Osteoblast (primary cell): ENCODE measurements around the gene SLC25A31. TPM values are rescaled to one million over a fixed set of nuclear protein-coding genes. Genes with fewer than 3 reads are reported as not detected.

ENCODE experiments used
- DNase-seq: peaks from one replicate; pipeline ENCODE4 v3.0.0; 2011; ENCODE audit warnings: low spot score, mixed read lengths; ENCODE audit not compliant: insufficient read length; ENCODE audit errors: missing footprints
- H2AFZ ChIP-seq: 2 replicates; pipeline ENCODE4 v1.6.0; 2011; ENCODE audit warnings: mild to moderate bottlenecking, low read length
- H3K27ac ChIP-seq: 2 replicates; pipeline ENCODE4 v1.5.1; 2011; ENCODE audit warnings: mild to moderate bottlenecking, low read depth, low read length, moderate library complexity
- H3K27me3 ChIP-seq: 2 replicates; pipeline ENCODE4 v1.6.0; 2012; ENCODE audit warnings: mild to moderate bottlenecking, control low read depth, inconsistent platforms, low read length, moderate library complexity; ENCODE audit not compliant: insufficient read depth
- H3K36me3 ChIP-seq: 2 replicates; pipeline ENCODE4 v1.5.1; 2011; ENCODE audit warnings: mild to moderate bottlenecking, low read length, control low read depth, moderate library complexity; ENCODE audit not compliant: insufficient read depth
- H3K4me1 ChIP-seq: 2 replicates; pipeline ENCODE4 v1.5.1; 2011; ENCODE audit warnings: mild to moderate bottlenecking, low read length, control low read depth, moderate library complexity; ENCODE audit not compliant: insufficient read depth
- H3K4me2 ChIP-seq: 2 replicates; pipeline ENCODE4 v1.6.0; 2011; ENCODE audit warnings: mild to moderate bottlenecking, low read length; ENCODE audit not compliant: insufficient read depth
- H3K4me3 ChIP-seq: fragments of 200-600 bp; sonication (generic); 3 replicates; pipeline ENCODE4 v1.5.1; 2012; ENCODE audit warnings: mild to moderate bottlenecking, low read length, inconsistent platforms; ENCODE audit not compliant: insufficient read depth
- H3K79me2 ChIP-seq: 2 replicates; pipeline ENCODE4 v1.6.0; 2012; ENCODE audit warnings: mild to moderate bottlenecking, low read length, control low read depth, inconsistent platforms; ENCODE audit not compliant: insufficient read depth
- H3K9me3 ChIP-seq: 2 replicates; pipeline ENCODE4 v1.5.1; 2011; ENCODE audit warnings: low read depth, low read length, control low read depth
- H4K20me1 ChIP-seq: 2 replicates; pipeline ENCODE4 v1.6.0; 2012; ENCODE audit warnings: mild to moderate bottlenecking, low read length, control low read depth; ENCODE audit not compliant: insufficient read depth
- CTCF ChIP-seq: IDR thresholded peaks from 2 replicates; pipeline ENCODE4 v1.5.1; 2011; ENCODE audit warnings: mild to moderate bottlenecking, low read depth, low read length, moderate library complexity; ENCODE audit errors: extremely low read depth
- total RNA-seq: library from RNA; depleted of rRNA; stranded (reverse); fragments of >200 nt; gene quantifications from 2 replicates; pipeline ENCODE4 v1.2.3, GENCODE V29; 2012

SLC25A31 gene
- total RNA-seq, 1 donor = not detected

- TF ChIP-seq CTCF = peak; percentile 63
- H4K20me1 ChIP-seq = no peaks in the 10 kb centered on the region
- no peaks in the 10 kb centered on the region for H3K4me1 ChIP-seq
- DNase-seq = peak; percentile 88
- H3K4me3 ChIP-seq = no peak overlapping the region
- H3K4me2 ChIP-seq = no peak overlapping the region
- no peak overlapping the region for H2AFZ ChIP-seq
- no peaks in the 10 kb centered on the region for H3K36me3 ChIP-seq
- H3K79me2 ChIP-seq = no peaks in the 10 kb centered on the region
- no peaks in the 10 kb centered on the region for H3K9me3 ChIP-seq
- no peak overlapping the region for H3K27ac ChIP-seq
- no peaks in the 10 kb centered on the region for H3K27me3 ChIP-seq
Observed at GRCh38 chr4:127732623-127733328, 2.6 kb downstream of the SLC25A31 start.

GRCh38 chr4:127734976-127735375 lies 4.8 kb downstream of the SLC25A31 start:
- no peaks in the 10 kb centered on the region for H3K4me1 ChIP-seq
- H3K4me3 ChIP-seq = no peak overlapping the region
- H3K27ac ChIP-seq = no peak overlapping the region
- H3K9me3 ChIP-seq = no peaks in the 10 kb centered on the region
- H3K4me2 ChIP-seq = no peak overlapping the region
- H4K20me1 ChIP-seq = no peaks in the 10 kb centered on the region
- no peaks in the 10 kb centered on the region for H3K27me3 ChIP-seq
- H3K79me2 ChIP-seq = no peaks in the 10 kb centered on the region
- no peaks in the 10 kb centered on the region for H3K36me3 ChIP-seq
- no peak for TF ChIP-seq CTCF
- no peak overlapping the region for H2AFZ ChIP-seq
- DNase-seq = no peak

GRCh38 chr4:127737295-127737694 lies 7.1 kb downstream of the SLC25A31 start:
- DNase-seq = no peak
- Histone ChIP-seq H3K4me2 (no peak overlapping the region), H3K4me1 (no peaks in the 10 kb centered on the region), H3K9me3 (no peaks in the 10 kb centered on the region), H2AFZ (no peak overlapping the region), H4K20me1 (no peaks in the 10 kb centered on the region), H3K4me3 (no peak overlapping the region), H3K27me3 (no peaks in the 10 kb centered on the region), H3K27ac (no peak overlapping the region), H3K36me3 (no peaks in the 10 kb centered on the region), H3K79me2 (no peaks in the 10 kb centered on the region)
- TF ChIP-seq CTCF = no peak

- no peaks in the 10 kb centered on the region for H3K27me3 ChIP-seq
- no peak overlapping the region for H3K27ac ChIP-seq
- H3K9me3 ChIP-seq = no peaks in the 10 kb centered on the region
- H2AFZ ChIP-seq = no peak overlapping the region
- no peak for DNase-seq
- no peaks in the 10 kb centered on the region for H4K20me1 ChIP-seq
- no peaks in the 10 kb centered on the region for H3K79me2 ChIP-seq
- H3K4me2 ChIP-seq = no peak overlapping the region
- TF ChIP-seq CTCF = no peak
- H3K4me1 ChIP-seq = no peaks in the 10 kb centered on the region
- no peaks in the 10 kb centered on the region for H3K36me3 ChIP-seq
- no peak overlapping the region for H3K4me3 ChIP-seq
Observed at GRCh38 chr4:127741247-127741646, 11.0 kb downstream of the SLC25A31 start.
